ENCODE measurements around the gene MEGF6. TPM values are rescaled to one million over a fixed set of nuclear protein-coding genes. Genes with fewer than 3 reads are reported as not detected.

Gene MEGF6
- polyA plus RNA-seq, 1 donor (not counting 4 experiments of a cell fraction or from before 2014, with no cell fraction given) = 0.24 TPM

DNA sequence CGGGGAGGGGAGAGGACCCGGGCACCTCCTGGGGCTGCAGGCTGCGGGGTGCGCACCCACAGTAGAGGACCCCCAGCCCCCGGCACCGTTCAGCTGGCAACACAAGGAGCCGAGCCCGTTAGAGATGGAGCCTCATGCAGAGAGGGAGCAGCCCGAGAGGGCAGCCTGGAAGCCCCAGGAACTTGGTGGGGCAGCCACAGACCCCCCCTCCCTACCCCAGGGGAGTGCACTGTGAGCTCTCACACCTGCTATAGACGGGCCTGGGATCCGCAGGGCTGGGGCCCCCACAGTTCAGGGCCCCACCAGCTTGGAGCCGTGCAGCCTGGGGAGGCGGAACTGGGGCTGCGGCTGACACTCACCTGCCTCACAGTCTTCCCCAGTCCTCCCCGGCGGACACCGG lies 109.9 kb downstream of the MEGF6 start:
- Histone ChIP-seq H2AFZ (ENCODE audit: control insufficient read depth, low read length) (no peak overlapping the region), H4K20me1 (ENCODE audit: control insufficient read depth, extremely low read depth, insufficient read depth, low read length) (no peaks in the 10 kb centered on the region), H3K36me3 (ENCODE audit: control insufficient read depth in 2 of 2, extremely low read depth in 1 of 2, insufficient read depth in 2 of 2, low read length in 2 of 2) (no peaks in the 10 kb centered on the region), H3K4me1 (ENCODE audit: control insufficient read depth, extremely low read depth, insufficient read depth, low read length) (peaks cover 6% of the 10 kb centered on the region), H3K27me3 (ENCODE audit: control insufficient read depth, extremely low read depth, insufficient read depth, low read length) (peaks cover under 1% of the 10 kb centered on the region), H3K9me1 (ENCODE audit: control insufficient read depth, extremely low read depth, insufficient read depth, low read length) (no peaks in the 10 kb centered on the region), H3K79me2 (ENCODE audit: control insufficient read depth, insufficient read depth, low read length) (no peaks in the 10 kb centered on the region), H3K27ac (ENCODE audit: control insufficient read depth, insufficient read depth, low read length) (no peak overlapping the region), H3K4me3 (ENCODE audit: control insufficient read depth in 2 of 3, extremely low read depth in 1 of 3, insufficient read depth in 2 of 3, low read depth in 1 of 3, low read length in 3 of 3) (no peak overlapping the region), H3K4me2 (ENCODE audit: control insufficient read depth, extremely low read depth, insufficient read depth, low read depth, low read length) (no peak overlapping the region), H3K9me3 (ENCODE audit: control insufficient read depth, low read depth, low read length) (no peaks in the 10 kb centered on the region), H3K9ac (ENCODE audit: control insufficient read depth, extremely low read depth, insufficient read depth, low read length) (no peak overlapping the region)
- TF ChIP-seq CTCF (optimal IDR thresholded peaks at IDR 0.05 in 1 of 3, IDR thresholded peaks at IDR 0.05 in 1 of 3, conservative IDR thresholded peaks at IDR 0.05 in 1 of 3; ENCODE audit: extremely low read depth in 1 of 3, insufficient read depth in 2 of 3, low read length in 3 of 3) (no peak), EZH2 (IDR thresholded peaks at IDR 0.05; ENCODE audit: low read length) (no peak)
- dilution Hi-C loops (cut with MboI; ENCODE audit: extremely low pct_ligation_motif_present, low sequenced_read_pairs) = no loop called here
- DNase-seq (ENCODE audit: low read depth, low spot score) (no peak), FAIRE-seq (no peak)

- no peak for TF ChIP-seq CTCF (optimal IDR thresholded peaks at IDR 0.05 in 1 of 3, IDR thresholded peaks at IDR 0.05 in 1 of 3, conservative IDR thresholded peaks at IDR 0.05 in 1 of 3; ENCODE audit: extremely low read depth in 1 of 3, insufficient read depth in 2 of 3, low read length in 3 of 3)
- TF ChIP-seq EZH2 (IDR thresholded peaks at IDR 0.05; ENCODE audit: low read length) = no peak
- Histone ChIP-seq H3K9me1 (ENCODE audit: control insufficient read depth, extremely low read depth, insufficient read depth, low read length) (no peaks in the 10 kb centered on the region), H2AFZ (ENCODE audit: control insufficient read depth, low read length) (no peak overlapping the region), H3K27me3 (ENCODE audit: control insufficient read depth, extremely low read depth, insufficient read depth, low read length) (no peaks in the 10 kb centered on the region), H3K4me3 (ENCODE audit: control insufficient read depth in 2 of 3, extremely low read depth in 1 of 3, insufficient read depth in 2 of 3, low read depth in 1 of 3, low read length in 3 of 3) (no peak overlapping the region), H3K79me2 (ENCODE audit: control insufficient read depth, insufficient read depth, low read length) (no peaks in the 10 kb centered on the region), H3K27ac (ENCODE audit: control insufficient read depth, insufficient read depth, low read length) (no peak overlapping the region), H3K36me3 (ENCODE audit: control insufficient read depth in 2 of 2, extremely low read depth in 1 of 2, insufficient read depth in 2 of 2, low read length in 2 of 2) (no peaks in the 10 kb centered on the region), H3K9me3 (ENCODE audit: control insufficient read depth, low read depth, low read length) (no peaks in the 10 kb centered on the region), H3K4me1 (ENCODE audit: control insufficient read depth, extremely low read depth, insufficient read depth, low read length) (peaks cover 6% of the 10 kb centered on the region), H3K4me2 (ENCODE audit: control insufficient read depth, extremely low read depth, insufficient read depth, low read depth, low read length) (no peak overlapping the region), H4K20me1 (ENCODE audit: control insufficient read depth, extremely low read depth, insufficient read depth, low read length) (no peaks in the 10 kb centered on the region), H3K9ac (ENCODE audit: control insufficient read depth, extremely low read depth, insufficient read depth, low read length) (no peak overlapping the region)
- no peak for DNase-seq (ENCODE audit: low read depth, low spot score)
- no peak for FAIRE-seq
- dilution Hi-C loops (cut with MboI; ENCODE audit: extremely low pct_ligation_motif_present, low sequenced_read_pairs) = no loop called here
These were observed 111.0 kb downstream of the MEGF6 start for GRCh38 chr1:3500265-3500835.
